Bone marrow (tissue), 2 donors: ENCODE results near the gene SLC5A8.

Experiments used
- DNase-seq, 2 donors: peaks; one replicate each; lab custom pipeline; 2025; lab: John Stamatoyannopoulos, UW

The SLC5A8 gene

DNA sequence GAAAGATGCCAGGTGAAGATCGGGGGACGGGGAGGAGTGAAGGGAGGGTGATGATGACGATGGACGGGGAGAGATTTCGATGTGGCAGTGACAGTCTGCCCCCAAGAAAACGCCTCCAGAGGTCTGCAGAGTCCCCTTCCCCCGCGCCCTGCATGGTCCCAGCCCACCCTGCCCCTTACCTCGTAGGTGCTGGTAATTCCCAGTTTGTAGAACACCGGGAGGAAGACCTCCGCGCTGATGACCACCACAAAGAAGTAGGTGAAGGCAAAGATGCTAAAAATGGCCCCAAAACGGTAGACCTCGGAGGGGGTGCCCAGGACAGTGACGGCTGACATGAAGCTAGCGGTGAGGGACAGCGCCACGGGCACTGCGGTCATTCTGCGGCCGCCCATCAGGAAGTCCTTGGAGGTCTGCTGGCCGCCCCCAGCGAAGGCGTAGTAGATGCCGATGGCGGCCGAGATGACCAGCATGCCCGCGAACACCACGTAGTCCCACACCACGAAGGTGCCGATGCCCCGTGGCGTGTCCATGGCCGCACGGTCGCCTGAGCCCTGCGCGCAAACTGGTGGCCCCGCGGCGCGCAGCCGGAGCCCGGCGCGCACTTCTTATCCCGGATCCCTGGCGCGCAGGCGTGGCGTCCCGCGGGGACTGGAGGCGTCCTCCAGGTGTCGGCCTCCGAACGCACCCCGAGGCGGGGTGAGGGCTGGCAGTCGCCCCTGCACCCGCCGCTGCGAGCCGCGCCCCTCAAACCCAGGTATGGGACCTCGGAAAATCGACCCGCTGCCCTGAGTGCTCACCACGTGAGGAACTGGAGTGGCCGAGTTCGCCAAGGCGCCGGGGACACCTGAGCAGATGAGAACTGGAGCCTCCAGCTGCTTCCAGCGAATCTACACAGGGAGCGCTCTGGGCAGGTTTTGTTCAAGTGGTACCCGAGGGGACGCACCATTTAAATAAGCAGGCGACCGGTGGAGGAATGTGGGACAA lies at the start of gene SLC5A8:
SLC5A8 (minus strand) TSS at position 920 of the 984 bp plus-strand sequence; CDS start at position 530, 390 bp downstream.
- no peak for DNase-seq

GRCh38 chr12:101257357-101257756 lies 47.3 kb upstream of the SLC5A8 start:
- DNase-seq, result no peak

- no peak for DNase-seq
Measured at GRCh38 chr12:101256266-101256665, 46.2 kb upstream of the SLC5A8 start.

- DNase-seq, result no peak
Measured at GRCh38 chr12:101243616-101244015, 33.6 kb upstream of the SLC5A8 start.

DNA sequence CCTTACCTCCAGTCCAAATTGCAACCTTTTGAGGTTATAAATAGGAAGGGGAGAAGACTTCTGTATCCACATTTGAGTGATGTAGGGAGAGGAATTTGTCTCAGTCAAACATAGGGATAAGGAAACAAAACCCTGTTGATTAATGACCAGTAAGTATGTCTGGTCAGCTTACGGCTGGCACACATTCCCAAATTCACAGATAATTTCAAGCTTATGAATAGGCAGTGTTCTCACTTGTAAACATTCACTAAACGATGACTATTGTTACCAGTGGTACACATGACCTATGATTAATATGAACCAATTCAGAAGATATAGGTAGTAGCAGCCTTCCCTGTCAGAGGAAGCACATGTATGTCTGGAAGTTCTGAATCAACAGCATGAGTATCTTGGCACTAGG lies 33.0 kb upstream of the SLC5A8 start:
- DNase-seq, result no peak

DNA sequence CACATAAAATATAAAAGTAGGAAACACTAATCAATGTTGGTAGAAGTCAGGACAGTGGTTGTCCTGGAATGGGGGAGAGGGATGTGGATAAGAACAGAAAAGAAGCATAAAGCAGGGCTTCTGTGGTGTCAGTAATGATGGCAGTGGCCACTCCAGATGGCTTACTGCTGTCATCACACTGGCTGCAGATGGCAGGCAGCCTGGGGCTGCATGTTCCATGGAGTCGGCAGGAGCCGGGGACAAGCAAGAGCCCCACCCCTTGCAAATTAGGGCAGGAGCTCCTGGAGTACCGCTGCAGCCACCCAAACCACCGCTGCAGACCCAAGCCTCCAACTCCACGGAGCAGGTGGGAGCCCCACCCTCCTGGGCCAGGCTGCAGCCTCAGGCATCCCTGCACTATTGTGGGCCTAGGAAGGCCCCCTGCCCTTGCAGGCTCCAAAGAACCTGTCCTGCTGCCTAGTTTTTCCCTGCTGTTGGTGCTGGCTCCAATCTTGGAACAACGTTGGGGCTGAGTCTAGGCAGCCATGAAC lies 28.8 kb upstream of the SLC5A8 start:
- DNase-seq, result no peak

GRCh38 chr12:101238306-101238705 lies 28.3 kb upstream of the SLC5A8 start:
- no peak for DNase-seq

DNA sequence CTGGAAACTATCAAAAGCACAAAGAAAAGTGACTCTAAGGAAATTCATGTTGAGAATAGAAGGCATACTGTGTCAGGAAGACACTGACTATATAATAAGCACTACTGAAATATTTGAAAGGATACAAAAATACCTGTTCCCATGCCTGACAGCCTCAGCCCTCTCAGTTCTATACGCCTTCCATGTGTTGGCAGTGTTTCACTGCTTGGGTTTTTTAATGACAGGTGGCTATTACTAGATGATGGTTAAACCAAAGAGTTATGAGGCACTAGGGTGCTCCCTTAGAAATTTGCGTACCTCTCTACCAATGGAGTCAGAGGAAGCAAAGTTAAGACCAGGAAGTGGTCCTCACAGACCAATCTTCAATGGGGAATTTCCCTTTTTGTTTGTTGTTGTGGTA lies 25.6 kb upstream of the SLC5A8 start:
- no peak for DNase-seq

GRCh38 chr12:101231636-101232035 lies 21.6 kb upstream of the SLC5A8 start:
- no peak for DNase-seq

GRCh38 chr12:101230547-101230946 lies 20.5 kb upstream of the SLC5A8 start:
- DNase-seq, result no peak

GRCh38 chr12:101229841-101230241 lies 19.8 kb upstream of the SLC5A8 start:
- no peak for DNase-seq

DNA sequence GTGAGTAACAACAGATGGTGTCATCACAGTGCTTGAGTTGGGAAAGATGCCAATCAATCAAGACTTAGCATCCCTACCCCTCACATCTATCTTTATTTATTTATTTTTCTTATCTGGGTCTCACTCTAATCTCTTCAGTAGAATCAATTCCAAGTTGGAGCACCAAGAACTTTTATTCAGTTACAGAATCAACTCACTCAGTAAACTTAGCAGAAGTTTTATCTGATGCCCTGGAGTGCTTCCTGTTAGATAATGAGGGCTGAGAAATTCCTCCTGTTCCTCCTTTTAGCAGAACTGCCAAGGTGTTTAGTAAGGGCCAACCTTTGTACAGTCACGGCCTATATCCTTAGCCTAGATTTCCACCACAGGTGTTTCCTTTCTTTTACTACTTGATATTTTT lies 11.3 kb upstream of the SLC5A8 start:
- DNase-seq, result no peak

- DNase-seq, result no peak
Measured at GRCh38 chr12:101216810-101217209, 6.8 kb upstream of the SLC5A8 start.

DNA sequence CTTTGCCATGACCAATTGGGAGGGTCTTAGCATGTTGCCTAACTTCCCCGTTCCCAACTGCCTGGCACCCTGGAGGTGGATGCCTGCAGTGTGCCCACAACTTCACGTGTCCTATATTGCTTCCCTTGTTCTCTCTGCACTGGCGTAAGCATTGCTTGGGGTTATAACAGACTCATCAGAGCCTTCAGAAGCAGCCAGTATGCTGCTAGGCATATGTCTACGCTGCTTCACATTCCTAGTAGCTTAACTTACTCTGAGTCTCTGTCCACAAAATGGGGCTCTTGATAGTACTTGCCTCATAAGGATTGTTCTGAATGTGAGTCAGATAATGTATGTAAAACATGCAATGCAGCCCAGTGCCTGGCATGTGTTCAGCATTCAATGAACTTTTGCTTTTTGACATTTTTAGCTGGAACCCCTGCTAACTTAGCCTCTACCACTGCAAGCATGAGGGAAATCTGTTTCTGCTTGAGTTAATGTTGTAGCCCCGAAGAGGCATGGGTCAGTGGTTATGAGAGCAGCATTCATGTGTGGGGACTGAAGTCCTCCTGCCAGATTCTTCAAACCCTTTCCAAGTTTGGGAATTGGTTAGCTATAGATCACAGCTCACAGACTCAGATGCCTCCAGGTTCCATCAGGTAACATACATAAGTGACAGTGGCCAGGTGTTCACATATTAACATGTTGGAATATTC lies 2.8 kb downstream of the SLC5A8 start:
- DNase-seq, result no peak

GRCh38 chr12:101204602-101205304 lies 5.3 kb downstream of the SLC5A8 start:
- DNase-seq, result no peak

DNA sequence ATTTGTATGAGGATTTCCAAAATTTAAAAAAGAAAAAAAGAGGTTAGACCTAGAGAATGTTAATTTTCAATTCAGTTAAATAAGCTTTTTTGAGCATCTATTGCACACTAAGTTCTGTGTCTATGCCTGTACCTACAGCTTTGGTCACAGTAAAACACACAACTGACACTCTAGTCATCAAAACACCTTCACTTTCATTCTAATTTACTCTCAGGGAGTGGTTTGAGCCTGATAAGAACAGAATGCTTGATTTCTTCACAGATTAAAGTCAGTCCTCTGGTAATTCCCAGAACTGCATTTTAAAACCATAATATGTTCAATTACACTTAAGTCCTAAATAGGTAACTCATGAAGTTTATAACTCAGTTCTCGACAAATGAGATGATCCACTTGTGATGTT lies 9.2 kb downstream of the SLC5A8 start:
- DNase-seq, result no peak

DNA sequence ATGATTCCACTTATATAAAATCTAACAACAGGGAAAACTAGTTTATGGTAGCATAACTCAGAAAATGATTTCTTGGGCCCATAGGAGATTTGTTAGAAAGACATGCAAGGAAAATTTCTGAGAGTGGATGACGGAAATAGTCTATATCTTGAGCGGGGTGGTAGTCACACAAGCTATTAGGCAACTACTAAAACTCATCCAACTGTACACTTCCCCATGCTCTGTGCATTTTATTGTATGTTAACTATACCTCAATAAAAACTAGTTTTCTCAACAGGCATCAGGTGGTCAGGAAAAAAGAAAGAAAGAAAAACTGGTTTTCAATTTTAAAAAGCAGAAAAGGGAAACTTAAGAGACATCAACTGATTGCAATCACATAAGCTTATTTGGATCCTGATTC lies 9.9 kb downstream of the SLC5A8 start:
- DNase-seq, result no peak

DNA sequence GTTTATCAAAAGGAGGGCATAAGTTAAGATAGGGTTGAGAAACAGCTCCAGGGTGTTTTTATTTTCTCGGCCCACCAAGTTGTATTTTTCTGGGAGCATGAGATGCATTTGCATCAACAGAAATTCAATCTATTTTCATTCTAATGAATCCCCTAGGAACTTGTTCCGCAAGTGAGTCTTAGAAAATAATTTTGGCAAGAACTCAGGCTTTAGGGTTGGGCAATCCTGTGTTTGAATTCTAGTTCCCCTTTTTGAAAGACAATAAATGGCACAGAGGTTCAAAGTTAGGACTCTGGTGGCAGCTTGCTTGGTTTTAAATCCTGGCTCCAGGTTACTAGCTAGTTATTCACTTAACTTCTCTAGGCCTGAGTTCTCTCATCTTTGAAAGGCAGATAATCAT lies 23.7 kb downstream of the SLC5A8 start:
- DNase-seq, result no peak

- no peak for DNase-seq
Measured at GRCh38 chr12:101181776-101182175, 28.3 kb downstream of the SLC5A8 start.

DNA sequence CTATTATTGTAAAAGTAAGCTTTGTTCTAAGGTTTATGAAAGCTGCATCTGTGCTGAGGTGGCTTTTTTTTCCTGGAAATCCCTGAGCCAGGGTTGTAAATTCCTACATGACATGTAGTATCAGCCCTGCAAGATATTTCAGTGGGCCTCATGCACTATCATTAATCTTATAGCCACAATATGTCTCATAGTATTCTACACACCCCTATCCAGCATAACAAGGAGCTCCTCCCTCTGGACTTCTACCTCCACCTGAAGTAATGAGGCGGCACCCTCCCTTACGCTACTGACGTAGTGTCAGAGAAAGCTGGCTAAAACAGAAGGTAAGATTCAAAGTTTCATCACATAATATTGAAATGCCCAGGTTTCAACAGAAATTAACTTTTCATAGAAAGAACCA lies 35.5 kb downstream of the SLC5A8 start:
- DNase-seq, result no peak

DNA sequence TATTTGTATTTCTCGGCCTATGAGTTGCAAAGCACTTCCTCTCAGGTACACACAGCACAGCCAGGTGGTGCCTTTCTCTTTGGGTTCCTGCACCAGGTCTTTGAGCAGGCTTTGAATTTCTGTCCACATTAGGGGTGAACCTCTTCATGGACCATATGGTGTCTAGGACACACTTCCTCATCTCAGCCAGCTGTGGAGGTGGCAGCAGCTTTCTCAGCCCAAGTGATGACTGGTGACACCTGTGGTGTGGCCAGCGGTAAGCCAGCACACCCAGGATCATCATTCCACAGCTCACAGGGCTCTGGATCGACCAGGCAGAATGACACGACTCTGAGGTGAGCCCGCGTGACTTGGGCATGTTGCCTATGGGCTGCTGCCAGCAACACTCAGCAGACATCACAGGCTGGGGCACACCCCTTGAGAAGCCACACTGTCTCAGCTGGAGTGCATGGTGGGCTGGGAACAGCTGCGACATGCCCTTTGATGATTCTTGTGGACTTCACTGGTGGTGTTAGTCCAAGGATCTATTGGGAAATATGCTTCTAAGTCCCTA lies 36.8 kb downstream of the SLC5A8 start:
- no peak for DNase-seq

DNA sequence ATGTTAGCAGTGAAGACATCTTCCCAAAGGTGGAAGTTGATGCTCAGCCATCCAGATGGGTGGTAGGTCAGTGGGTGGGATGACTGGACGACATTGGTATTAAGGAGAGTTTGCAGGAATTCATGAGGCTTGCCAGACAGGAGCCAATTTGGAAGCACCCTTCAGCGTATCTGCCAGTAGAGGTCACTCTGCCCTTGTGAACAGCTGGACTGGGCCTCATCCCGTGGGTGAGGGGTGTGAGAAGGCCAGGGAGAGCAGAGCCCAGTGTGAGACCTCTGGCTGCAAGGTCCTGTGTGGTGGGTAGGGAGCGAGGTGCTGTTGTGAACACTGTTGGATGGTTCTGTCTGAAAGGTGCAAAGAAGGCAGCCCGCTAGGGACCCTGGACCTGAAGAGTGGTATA lies 37.7 kb downstream of the SLC5A8 start:
- no peak for DNase-seq
